ENCODE measurements around the gene ODR4. TPM values are rescaled to one million over a fixed set of nuclear protein-coding genes. Genes with fewer than 3 reads are reported as not detected.

ODR4 gene
- total RNA-seq, 4 donors from 2014 or later = 12.8 to 39.8 (median 19.9) TPM

GRCh38 chr1:186424539-186424938 lies 48.9 kb downstream of the ODR4 start:
- no peak overlapping the region for H3K4me3 ChIP-seq
- peaks cover 6% of the 10 kb centered on the region for H3K36me3 ChIP-seq
- WGBS = 62% methylated on average over 2 of the region's 2 CpGs
- no peak for DNase-seq (ENCODE audit: low spot score in 2 of 2)
- no peaks in the 10 kb centered on the region for H3K4me1 ChIP-seq
- TF ChIP-seq EP300 (IDR thresholded peaks at IDR 0.05) (no peak), POLR2A (IDR thresholded peaks at IDR 0.05) (no peak), POLR2AphosphoS5 (IDR thresholded peaks at IDR 0.05) (no peak)
- TF ChIP-seq, protein P1, sequence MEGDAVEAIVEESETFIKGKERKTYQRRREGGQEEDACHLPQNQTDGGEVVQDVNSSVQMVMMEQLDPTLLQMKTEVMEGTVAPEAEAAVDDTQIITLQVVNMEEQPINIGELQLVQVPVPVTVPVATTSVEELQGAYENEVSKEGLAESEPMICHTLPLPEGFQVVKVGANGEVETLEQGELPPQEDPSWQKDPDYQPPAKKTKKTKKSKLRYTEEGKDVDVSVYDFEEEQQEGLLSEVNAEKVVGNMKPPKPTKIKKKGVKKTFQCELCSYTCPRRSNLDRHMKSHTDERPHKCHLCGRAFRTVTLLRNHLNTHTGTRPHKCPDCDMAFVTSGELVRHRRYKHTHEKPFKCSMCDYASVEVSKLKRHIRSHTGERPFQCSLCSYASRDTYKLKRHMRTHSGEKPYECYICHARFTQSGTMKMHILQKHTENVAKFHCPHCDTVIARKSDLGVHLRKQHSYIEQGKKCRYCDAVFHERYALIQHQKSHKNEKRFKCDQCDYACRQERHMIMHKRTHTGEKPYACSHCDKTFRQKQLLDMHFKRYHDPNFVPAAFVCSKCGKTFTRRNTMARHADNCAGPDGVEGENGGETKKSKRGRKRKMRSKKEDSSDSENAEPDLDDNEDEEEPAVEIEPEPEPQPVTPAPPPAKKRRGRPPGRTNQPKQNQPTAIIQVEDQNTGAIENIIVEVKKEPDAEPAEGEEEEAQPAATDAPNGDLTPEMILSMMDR (IDR thresholded peaks at IDR 0.05) = no peak
- H3K27me3 ChIP-seq = no peaks in the 10 kb centered on the region
- H3K27ac ChIP-seq = no peak overlapping the region
- no peaks in the 10 kb centered on the region for H3K9me3 ChIP-seq

DNA sequence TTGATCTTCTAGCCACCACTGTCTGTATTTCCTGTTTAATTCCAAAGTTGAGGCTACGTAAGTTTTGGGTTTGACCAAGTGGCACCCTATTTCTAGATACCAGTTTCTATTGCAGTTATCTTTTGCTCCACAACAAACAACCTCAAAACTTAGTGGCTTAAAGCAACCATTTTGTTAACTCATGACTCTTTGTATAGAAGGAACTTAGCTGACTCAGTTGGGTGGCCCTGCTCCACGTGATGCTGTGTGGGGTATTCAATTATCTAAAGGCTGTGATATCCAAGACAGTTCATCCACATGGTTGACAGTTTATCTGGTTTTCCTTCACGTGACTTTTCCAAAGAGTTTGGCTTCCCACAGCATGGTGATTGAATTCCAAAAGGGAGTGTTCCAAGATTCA lies 50.5 kb downstream of the ODR4 start:
- Histone ChIP-seq H3K9me3 (no peaks in the 10 kb centered on the region), H3K4me1 (no peaks in the 10 kb centered on the region), H3K27ac (no peak overlapping the region), H3K36me3 (no peaks in the 10 kb centered on the region), H3K4me3 (no peak overlapping the region), H3K27me3 (no peaks in the 10 kb centered on the region)
- WGBS = 86% methylated on average over 3 of the region's 3 CpGs
- TF ChIP-seq POLR2AphosphoS5 (IDR thresholded peaks at IDR 0.05) = no peak
- TF ChIP-seq POLR2A (IDR thresholded peaks at IDR 0.05) = no peak
- TF ChIP-seq EP300 (IDR thresholded peaks at IDR 0.05) = no peak
- TF ChIP-seq, protein P1 (IDR thresholded peaks at IDR 0.05) = no peak
- DNase-seq (ENCODE audit: low spot score in 2 of 2) = no peak

GRCh38 chr1:186429017-186429416 lies 53.4 kb downstream of the ODR4 start:
- no peak for DNase-seq (ENCODE audit: low spot score in 2 of 2)
- WGBS = 92% methylated on average over 3 of the region's 3 CpGs
- Histone ChIP-seq H3K4me3 (no peak overlapping the region), H3K36me3 (no peaks in the 10 kb centered on the region), H3K9me3 (no peaks in the 10 kb centered on the region), H3K4me1 (no peaks in the 10 kb centered on the region), H3K27ac (no peak overlapping the region), H3K27me3 (no peaks in the 10 kb centered on the region)
- TF ChIP-seq POLR2AphosphoS5 (IDR thresholded peaks at IDR 0.05) = no peak
- no peak for TF ChIP-seq POLR2A (IDR thresholded peaks at IDR 0.05)
- TF ChIP-seq EP300 (IDR thresholded peaks at IDR 0.05) = no peak
- TF ChIP-seq, protein P1 (IDR thresholded peaks at IDR 0.05) = no peak

DNA sequence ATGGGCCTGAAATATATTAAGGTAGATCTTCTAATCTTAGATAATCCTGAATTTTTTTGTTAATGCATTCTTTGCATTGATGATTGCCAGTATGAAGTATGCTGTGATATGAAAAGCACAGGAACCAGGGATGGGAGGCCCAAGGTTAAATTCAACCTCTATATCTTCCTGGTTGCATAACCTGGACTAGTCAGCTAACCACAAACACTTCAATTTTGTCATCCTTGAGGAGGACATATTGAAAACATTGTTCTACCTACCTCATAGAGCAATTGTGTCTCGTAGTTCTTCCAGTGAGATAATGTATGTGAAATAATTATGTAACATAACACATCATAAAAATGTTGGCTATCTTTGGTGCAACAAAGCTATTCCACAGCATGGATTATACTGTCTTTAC lies 59.7 kb downstream of the ODR4 start:
- Histone ChIP-seq H3K27ac (no peak overlapping the region), H3K4me1 (no peaks in the 10 kb centered on the region), H3K36me3 (no peaks in the 10 kb centered on the region), H3K27me3 (no peaks in the 10 kb centered on the region), H3K9me3 (no peaks in the 10 kb centered on the region), H3K4me3 (no peak overlapping the region)
- WGBS = 81% methylated on average over 1 of the region's 1 CpG
- DNase-seq (ENCODE audit: low spot score in 2 of 2) = no peak
- TF ChIP-seq, protein P1 (IDR thresholded peaks at IDR 0.05) = no peak
- TF ChIP-seq POLR2A (IDR thresholded peaks at IDR 0.05) (no peak), EP300 (IDR thresholded peaks at IDR 0.05) (no peak), POLR2AphosphoS5 (IDR thresholded peaks at IDR 0.05) (no peak)

DNA sequence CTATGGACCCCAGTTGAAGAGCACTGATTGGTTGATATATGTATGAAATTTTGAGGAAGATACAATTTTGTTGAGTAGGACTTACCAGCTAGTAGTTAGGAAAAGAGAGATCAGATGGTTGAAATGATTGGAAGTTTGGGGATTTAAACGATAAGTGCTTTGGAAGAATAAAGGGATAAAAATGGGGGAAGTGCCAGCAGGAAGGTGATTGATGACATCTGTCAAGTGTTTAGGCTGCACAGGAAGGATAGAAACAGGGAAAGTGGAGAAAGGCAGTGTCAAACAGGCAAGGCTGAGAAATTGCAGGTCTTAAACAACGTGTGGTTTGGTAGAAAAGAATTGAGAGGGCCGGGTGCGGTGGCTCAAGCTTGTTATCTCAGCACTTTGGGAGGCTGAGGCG lies 62.9 kb downstream of the ODR4 start:
- Histone ChIP-seq H3K27me3 (no peaks in the 10 kb centered on the region), H3K36me3 (no peaks in the 10 kb centered on the region), H3K9me3 (no peaks in the 10 kb centered on the region), H3K4me3 (no peak overlapping the region), H3K27ac (no peak overlapping the region), H3K4me1 (no peaks in the 10 kb centered on the region)
- no peak for TF ChIP-seq EP300 (IDR thresholded peaks at IDR 0.05)
- TF ChIP-seq, protein P1 (IDR thresholded peaks at IDR 0.05) = no peak
- no peak for TF ChIP-seq POLR2A (IDR thresholded peaks at IDR 0.05)
- TF ChIP-seq POLR2AphosphoS5 (IDR thresholded peaks at IDR 0.05) = no peak
- no peak for DNase-seq (ENCODE audit: low spot score in 2 of 2)
- WGBS = 77% methylated on average over 5 of the region's 5 CpGs

Data from suprapubic skin (tissue), 4 donors.